Nucleus accumbens (tissue), 56 donors: ENCODE measurements around the gene CLCC1.

Experiments
- DNase-seq, 56 donors: peaks; one replicate each; lab custom pipeline; 2025; lab: John Stamatoyannopoulos, UW

Gene CLCC1

GRCh38 chr1:108925920-108926319 is 37.4 kb downstream of the CLCC1 start:
- no peak for DNase-seq

DNA sequence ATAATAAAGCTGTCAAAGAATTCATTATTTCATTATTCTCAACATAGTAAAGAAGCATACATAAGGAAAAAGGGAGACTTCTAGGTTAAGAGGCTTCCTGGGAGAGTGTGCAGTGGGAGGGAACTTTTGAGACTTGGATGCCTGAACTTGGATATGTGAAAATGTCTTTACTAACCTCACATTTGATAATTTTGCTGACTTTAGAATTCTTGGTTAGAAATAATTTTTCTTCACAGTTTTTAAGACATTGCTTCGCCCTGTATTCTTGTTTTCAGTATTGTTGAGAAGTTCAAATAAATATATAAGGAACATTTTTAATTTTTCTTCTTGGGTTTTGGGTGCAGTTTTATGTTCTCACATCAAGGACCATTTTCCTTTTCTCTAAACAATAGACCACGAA is 46.5 kb downstream of the CLCC1 start:
- DNase-seq, result no peak
